Measurements from ENCODE around the gene SEMA5B. TPM values are rescaled to one million over a fixed set of nuclear protein-coding genes. Genes with fewer than 3 reads are reported as not detected.

The SEMA5B gene
- total and polyA plus RNA-seq, 12 donors, result 1.3 to 12.7 (median 7.4) TPM

GRCh38 chr3:122919291-122919610 is 108.3 kb downstream of the SEMA5B start:
- Histone ChIP-seq H3K4me3 (no peak overlapping the region), H3K27ac (no peak overlapping the region), H3K4me1 (peaks cover 0 to 7% (median 0%) of the 10 kb centered on the region in 9 donors), H3K27me3 (peaks cover 0 to 44% (median 7%) of the 10 kb centered on the region in 7 donors), H3K9me3 (no peaks in the 10 kb centered on the region), H3K36me3 (peaks cover 0 to 17% (median 0%) of the 10 kb centered on the region in 9 donors)
- ATAC-seq, result no peak
- no peak for DNase-seq
- intact Hi-C loops (cut with DNase I), result no loop called here
- 72 to 80% methylated on average over 3 of the region's 3 CpGs for WGBS, 2 donors
- TF ChIP-seq CTCF (IDR thresholded peaks at IDR 0.05), result no peak

DNA sequence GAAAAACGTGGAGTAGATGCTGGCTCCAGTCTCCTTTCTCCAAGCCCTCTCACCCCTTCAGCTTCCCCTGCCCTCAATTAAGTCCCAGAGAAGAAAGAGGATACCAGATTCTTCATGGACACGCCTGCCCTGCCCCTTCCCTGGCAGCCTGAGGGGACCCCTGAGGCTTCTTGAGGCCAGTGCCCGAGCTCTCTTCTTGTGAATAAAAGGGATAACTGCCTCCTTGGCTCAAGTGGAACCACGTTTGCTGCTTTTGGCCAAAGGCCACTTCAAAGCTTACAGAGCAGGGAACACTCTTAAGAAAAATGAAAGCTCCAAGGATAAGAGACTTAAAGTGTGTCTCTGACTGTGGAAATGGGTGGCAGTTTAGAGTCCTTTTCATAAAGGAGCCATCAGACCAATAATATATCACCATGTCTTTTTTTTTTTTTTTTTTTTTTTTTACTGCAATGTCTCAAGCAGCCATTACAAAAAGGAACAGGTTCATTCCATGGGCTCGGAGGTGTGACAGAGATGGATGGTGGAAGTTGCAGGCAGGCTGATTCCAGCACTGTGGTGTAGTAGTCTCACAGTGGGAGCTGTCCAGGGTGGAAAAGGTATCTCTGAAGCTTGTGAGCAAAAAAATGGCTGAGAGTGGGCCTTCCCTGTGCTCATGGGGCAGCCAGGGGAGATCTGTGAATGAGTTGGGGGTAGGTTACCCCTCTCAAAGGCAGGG is 108.8 kb downstream of the SEMA5B start:
- H3K27me3 ChIP-seq, result peaks cover 0 to 44% (median 7%) of the 10 kb centered on the region in 7 donors
- intact Hi-C loops (cut with DNase I), result no loop called here
- peaks cover 0 to 7% (median 0%) of the 10 kb centered on the region in 9 donors for H3K4me1 ChIP-seq
- peaks cover 0 to 17% (median 0%) of the 10 kb centered on the region in 9 donors for H3K36me3 ChIP-seq
- ATAC-seq (no peak), DNase-seq (no peak)
- H3K9me3 ChIP-seq, result no peaks in the 10 kb centered on the region
- H3K27ac ChIP-seq, result no peak overlapping the region
- no peak overlapping the region for H3K4me3 ChIP-seq
- WGBS, 2 donors, result 66 to 69% methylated on average over 5 of the region's 5 CpGs
- TF ChIP-seq CTCF (IDR thresholded peaks at IDR 0.05), result no peak

DNA sequence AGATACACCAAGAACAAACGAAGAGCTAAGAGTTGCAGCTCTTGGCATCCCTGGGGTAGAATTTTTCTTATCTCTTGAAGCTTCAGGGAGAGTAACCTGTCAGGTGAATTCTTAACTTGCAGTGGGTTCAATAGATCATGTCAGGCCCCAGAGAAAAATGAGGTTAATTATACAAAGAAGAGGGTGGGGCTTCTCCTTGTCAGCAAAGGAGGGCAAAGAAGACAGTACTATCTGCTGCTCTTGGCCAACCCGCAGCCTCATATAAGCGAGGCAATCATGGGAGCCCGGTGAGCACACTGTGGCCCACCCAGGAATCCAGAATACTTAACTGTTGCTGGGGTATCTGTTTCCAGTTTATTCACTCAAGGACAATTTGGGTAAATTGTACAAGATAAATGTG is 110.2 kb downstream of the SEMA5B start:
- intact Hi-C loops (cut with DNase I), result no loop called here
- WGBS, 2 donors, result 87 to 89% methylated on average over 4 of the region's 4 CpGs

DNA sequence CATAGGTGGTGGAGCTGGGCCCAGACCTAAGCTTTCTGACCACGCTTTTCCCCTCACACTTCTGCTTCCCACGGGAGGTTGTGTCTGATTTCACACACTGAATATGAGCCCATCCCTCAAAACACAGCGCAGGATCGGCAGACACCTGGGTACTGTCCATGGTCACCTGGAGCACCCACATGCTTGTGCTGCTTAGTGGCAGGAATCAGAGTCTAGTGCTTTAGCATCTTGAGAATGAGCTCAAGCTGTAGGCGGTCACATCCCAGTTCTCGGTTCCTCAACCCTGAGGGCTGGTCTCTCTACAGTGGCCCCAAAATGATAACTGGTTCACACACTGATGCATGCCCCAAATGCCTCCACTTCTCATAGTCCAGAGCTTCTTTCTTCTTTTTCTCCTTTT is 111.0 kb downstream of the SEMA5B start:
- no peak for DNase-seq
- Histone ChIP-seq H3K27me3 (peaks cover 0 to 44% (median 0%) of the 10 kb centered on the region in 7 donors), H3K36me3 (peaks cover 0 to 33% (median 0%) of the 10 kb centered on the region in 9 donors), H3K4me1 (no peaks in the 10 kb centered on the region), H3K27ac (no peak overlapping the region), H3K4me3 (no peak overlapping the region), H3K9me3 (no peaks in the 10 kb centered on the region)
- no peak for TF ChIP-seq CTCF (IDR thresholded peaks at IDR 0.05)
- intact Hi-C loops (cut with DNase I), result no loop called here
- 90 to 91% methylated on average over 6 of the region's 6 CpGs for WGBS, 2 donors
- no peak for ATAC-seq

More for the DNA sequence above, 110.2 kb downstream of the SEMA5B start:
- no peak for TF ChIP-seq CTCF (IDR thresholded peaks at IDR 0.05)
- Histone ChIP-seq H3K27me3 (peaks cover 0 to 44% (median 7%) of the 10 kb centered on the region in 7 donors), H3K27ac (no peak overlapping the region), H3K4me1 (peaks cover 0 to 7% (median 0%) of the 10 kb centered on the region in 9 donors), H3K36me3 (peaks cover 0 to 25% (median 0%) of the 10 kb centered on the region in 9 donors), H3K9me3 (no peaks in the 10 kb centered on the region), H3K4me3 (no peak overlapping the region)
- DNase-seq (no peak), ATAC-seq (no peak)
